ELR (cell line): ENCODE data around the gene ALKBH2.
A peak's percentile ranks its signal among the peaks of the same experiment; 100 is the strongest.
"Not testable (repeated sequence)": the region's sequence is repeated elsewhere in the genome, so short reads cannot be mapped to it uniquely, and the experiment has no call there.

ENCODE experiments used
- DNase-seq: peaks from one replicate; pipeline ENCODE4 v3.0.0-alpha.2; 2015; ENCODE audit warnings: low read depth

The ALKBH2 gene

GRCh38 chr12:109065853-109066193, 27.4 kb downstream of the ALKBH2 start:
- no peak for DNase-seq

GRCh38 chr12:109065154-109065852, 28.0 kb downstream of the ALKBH2 start:
- DNase-seq = no peak

- DNase-seq = no peak
These were observed 29.1 kb downstream of the ALKBH2 start for GRCh38 chr12:109064143-109064542.

GRCh38 chr12:109058773-109059172, 34.5 kb downstream of the ALKBH2 start:
- DNase-seq = no peak

GRCh38 chr12:109057376-109057775, 35.9 kb downstream of the ALKBH2 start:
- DNase-seq = no peak

GRCh38 chr12:109056891-109057290, 36.4 kb downstream of the ALKBH2 start:
- DNase-seq = no peak

- no peak for DNase-seq
These were observed 38.8 kb downstream of the ALKBH2 start for GRCh38 chr12:109054520-109054919.

GRCh38 chr12:109054124-109054513, 39.2 kb downstream of the ALKBH2 start:
- DNase-seq = not testable (repeated sequence)

GRCh38 chr12:109053382-109054123, 39.7 kb downstream of the ALKBH2 start:
- peak; percentile 12 for DNase-seq

- peak; percentile 88 for DNase-seq
These were observed 40.6 kb downstream of the ALKBH2 start, which contains the start of gene USP30 for GRCh38 chr12:109052414-109053323. Gene USP30 (plus strand): TSS chr12:109052576. CDS start chr12:109052679, 103 bp downstream.

GRCh38 chr12:109052097-109052413, 41.2 kb downstream of the ALKBH2 start:
- DNase-seq = no peak

GRCh38 chr12:109049794-109050193, 43.5 kb downstream of the ALKBH2 start:
- not testable (repeated sequence) for DNase-seq

- not testable (repeated sequence) for DNase-seq
These were observed 44.6 kb downstream of the ALKBH2 start for GRCh38 chr12:109048706-109049105.

- DNase-seq = peak; percentile 53
These were observed 46.0 kb downstream of the ALKBH2 start for GRCh38 chr12:109047081-109047805.

- no peak for DNase-seq
These were observed 49.0 kb downstream of the ALKBH2 start for GRCh38 chr12:109044241-109044640.
